T follicular helper cell (primary cell): ENCODE measurements around the gene NFAM1.
A peak's percentile ranks its signal among the peaks of the same experiment; 100 is the strongest.

Source experiments
- DNase-seq: peaks from one replicate; pipeline ENCODE4 v3.0.0-alpha.2; 2020; ENCODE audit warnings: low read depth

The NFAM1 gene

GRCh38 chr22:42358643-42359558, 73.3 kb downstream of the NFAM1 start:
- no peak for DNase-seq

GRCh38 chr22:42357634-42358296, 74.4 kb downstream of the NFAM1 start:
- no peak for DNase-seq

- DNase-seq, result no peak
These were observed 75.0 kb downstream of the NFAM1 start for GRCh38 chr22:42357221-42357620.

GRCh38 chr22:42356533-42356932, 75.7 kb downstream of the NFAM1 start:
- DNase-seq, result no peak

- no peak for DNase-seq
These were observed 78.1 kb downstream of the NFAM1 start for GRCh38 chr22:42353883-42354727.

- DNase-seq, result no peak
These were observed 81.8 kb downstream of the NFAM1 start for GRCh38 chr22:42350373-42350772.

- no peak for DNase-seq
These were observed 84.8 kb downstream of the NFAM1 start for GRCh38 chr22:42347281-42347824.

- DNase-seq, result no peak
These were observed 85.5 kb downstream of the NFAM1 start for GRCh38 chr22:42346722-42347121.

- DNase-seq, result no peak
These were observed 86.7 kb downstream of the NFAM1 start for GRCh38 chr22:42345458-42345857.

- DNase-seq, result no peak
These were observed 87.8 kb downstream of the NFAM1 start for GRCh38 chr22:42344361-42344905.

- peak; percentile 9 for DNase-seq
These were observed 88.6 kb downstream of the NFAM1 start for GRCh38 chr22:42343531-42344081.

GRCh38 chr22:42343121-42343454, 89.1 kb downstream of the NFAM1 start:
- no peak for DNase-seq

- no peak for DNase-seq
These were observed 89.6 kb downstream of the NFAM1 start for GRCh38 chr22:42342426-42343120.

GRCh38 chr22:42341779-42342178, 90.4 kb downstream of the NFAM1 start:
- DNase-seq, result no peak

- DNase-seq, result no peak
These were observed 91.3 kb downstream of the NFAM1 start for GRCh38 chr22:42340829-42341383.

- no peak for DNase-seq
These were observed 92.1 kb downstream of the NFAM1 start for GRCh38 chr22:42340150-42340549.

- DNase-seq, result no peak
These were observed 93.7 kb downstream of the NFAM1 start for GRCh38 chr22:42338479-42338878.

- DNase-seq, result no peak
These were observed 94.8 kb downstream of the NFAM1 start for GRCh38 chr22:42337356-42337755.

GRCh38 chr22:42336527-42337227, 95.5 kb downstream of the NFAM1 start:
- DNase-seq, result no peak

GRCh38 chr22:42335839-42336378, 96.3 kb downstream of the NFAM1 start:
- no peak for DNase-seq
